Measurements from ENCODE around the gene UBAC1.

Gene UBAC1

DNA sequence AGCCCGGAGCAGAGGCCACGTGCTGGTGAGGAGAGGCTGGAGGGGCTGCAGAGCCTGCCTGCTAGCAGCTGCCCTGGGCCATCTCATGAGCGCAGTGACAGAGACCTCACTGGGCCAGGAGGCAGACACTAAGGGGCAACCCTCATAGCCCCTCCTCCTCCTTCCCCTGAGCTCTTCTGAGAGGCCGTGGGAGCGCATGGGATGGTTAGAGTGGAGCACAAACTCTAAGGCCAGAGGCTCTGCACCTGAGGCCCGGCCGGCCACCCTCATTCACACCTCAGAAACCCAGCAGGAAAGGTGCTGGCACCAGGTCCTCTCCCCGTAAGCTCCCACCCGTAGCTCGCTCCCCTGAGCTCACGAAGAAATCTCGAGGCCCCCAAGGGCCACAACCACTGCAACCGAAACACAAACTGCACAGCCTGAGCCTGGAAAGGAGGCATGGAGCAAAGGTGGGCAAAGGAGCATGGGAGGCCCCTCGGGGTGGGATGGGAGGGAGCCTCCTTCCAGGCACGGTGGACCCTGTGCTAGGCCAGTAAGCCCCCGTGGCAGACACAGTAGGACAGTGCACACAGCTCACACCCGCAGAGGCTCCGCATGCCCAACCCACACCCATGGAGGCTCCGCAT is 71.5 kb downstream of the UBAC1 start:
- Histone ChIP-seq H3K4me3 (no peak overlapping the region), H3K4me1 (peaks cover 0 to 61% (median 31%) of the 10 kb centered on the region in 4 donors), H3K27ac (no peak overlapping the region), H3K27me3 (no peaks in the 10 kb centered on the region), H3K9me3 (no peaks in the 10 kb centered on the region), H3K36me3 (no peaks in the 10 kb centered on the region)
- TF ChIP-seq, protein P1, sequence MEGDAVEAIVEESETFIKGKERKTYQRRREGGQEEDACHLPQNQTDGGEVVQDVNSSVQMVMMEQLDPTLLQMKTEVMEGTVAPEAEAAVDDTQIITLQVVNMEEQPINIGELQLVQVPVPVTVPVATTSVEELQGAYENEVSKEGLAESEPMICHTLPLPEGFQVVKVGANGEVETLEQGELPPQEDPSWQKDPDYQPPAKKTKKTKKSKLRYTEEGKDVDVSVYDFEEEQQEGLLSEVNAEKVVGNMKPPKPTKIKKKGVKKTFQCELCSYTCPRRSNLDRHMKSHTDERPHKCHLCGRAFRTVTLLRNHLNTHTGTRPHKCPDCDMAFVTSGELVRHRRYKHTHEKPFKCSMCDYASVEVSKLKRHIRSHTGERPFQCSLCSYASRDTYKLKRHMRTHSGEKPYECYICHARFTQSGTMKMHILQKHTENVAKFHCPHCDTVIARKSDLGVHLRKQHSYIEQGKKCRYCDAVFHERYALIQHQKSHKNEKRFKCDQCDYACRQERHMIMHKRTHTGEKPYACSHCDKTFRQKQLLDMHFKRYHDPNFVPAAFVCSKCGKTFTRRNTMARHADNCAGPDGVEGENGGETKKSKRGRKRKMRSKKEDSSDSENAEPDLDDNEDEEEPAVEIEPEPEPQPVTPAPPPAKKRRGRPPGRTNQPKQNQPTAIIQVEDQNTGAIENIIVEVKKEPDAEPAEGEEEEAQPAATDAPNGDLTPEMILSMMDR (IDR thresholded peaks at IDR 0.05) = no peak
- no peak for DNase-seq
- intact Hi-C loops (cut with DNase I; ENCODE audit: low total_unique reads) = loop anchor here (10.0 kb wide), 1 partner anchor 735 kb away; no protein-coding TSS in a partner anchor

DNA sequence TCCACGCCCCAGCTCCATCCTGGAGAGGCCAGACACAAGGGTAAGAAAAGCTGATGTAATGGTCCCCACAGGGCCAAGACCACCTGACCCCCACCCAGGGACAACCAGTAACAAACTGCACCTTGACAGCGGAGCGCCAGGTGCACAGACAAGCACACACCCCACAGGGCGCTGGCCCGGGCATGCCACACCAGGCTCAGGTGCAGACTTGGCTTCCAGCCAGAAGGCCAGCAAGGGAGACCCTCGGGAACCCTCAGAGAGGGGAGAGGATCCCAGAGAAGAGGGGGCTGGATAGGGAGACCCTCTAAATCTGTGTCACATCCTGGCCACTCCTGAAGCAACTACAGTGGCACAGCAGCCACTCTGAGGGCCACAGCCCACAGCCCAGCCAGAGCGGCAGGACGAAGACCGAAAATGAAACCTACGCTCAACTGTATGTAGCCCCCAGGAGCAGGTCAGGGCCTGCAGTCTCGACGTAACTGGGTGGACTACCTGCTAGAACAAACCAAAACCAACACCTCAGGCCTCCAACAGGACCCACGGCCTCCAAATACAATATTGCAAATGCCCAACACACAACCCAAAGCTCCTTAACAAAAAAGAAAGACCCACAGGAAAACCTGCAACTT is 72.3 kb downstream of the UBAC1 start:
- intact Hi-C loops (cut with DNase I; ENCODE audit: low total_unique reads) = no loop called here
- Histone ChIP-seq H3K4me1 (peaks cover 0 to 57% (median 31%) of the 10 kb centered on the region in 4 donors), H3K36me3 (no peaks in the 10 kb centered on the region), H3K9me3 (no peaks in the 10 kb centered on the region), H3K27ac (no peak overlapping the region), H3K4me3 (no peak overlapping the region), H3K27me3 (no peaks in the 10 kb centered on the region)
- DNase-seq = no peak
- TF ChIP-seq, protein P1 (IDR thresholded peaks at IDR 0.05) = no peak

DNA sequence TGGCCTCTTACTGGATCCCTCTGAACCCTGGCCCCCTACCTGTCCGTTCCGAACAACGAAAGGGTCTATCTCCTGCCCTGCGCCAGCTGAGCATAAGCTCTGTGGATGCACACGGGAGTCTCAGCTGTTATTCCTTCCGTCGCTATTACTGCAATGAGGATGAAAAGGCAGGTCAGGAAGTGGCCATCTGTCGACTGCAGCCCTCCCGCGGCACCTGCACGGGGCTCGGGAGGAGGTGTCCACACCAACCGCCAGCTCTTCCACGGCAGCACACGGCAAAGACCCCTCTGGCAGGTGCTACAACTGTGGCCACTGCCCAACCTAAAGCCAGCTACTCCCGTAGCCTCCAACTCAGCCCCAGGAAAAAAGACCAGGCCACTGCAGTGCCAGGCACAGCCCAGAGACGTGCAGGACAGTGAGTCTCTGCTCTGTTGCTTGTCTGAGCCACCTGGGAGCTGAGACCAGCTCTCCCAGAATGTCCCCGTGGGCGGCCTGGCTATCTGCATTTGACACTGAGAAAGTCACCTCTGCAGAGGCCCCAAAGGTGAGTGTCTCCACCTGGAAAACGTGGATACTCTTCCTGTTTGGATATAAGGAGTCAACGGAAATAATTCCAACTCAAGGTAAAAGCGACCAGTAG is 72.9 kb downstream of the UBAC1 start:
- no peak overlapping the region for H3K4me3 ChIP-seq

GRCh38 chr9:135887585-135888050 is 73.6 kb downstream of the UBAC1 start:
- H3K9me3 ChIP-seq = no peaks in the 10 kb centered on the region
- no peak overlapping the region for H3K27ac ChIP-seq
- H3K4me1 ChIP-seq = peaks cover 0 to 57% (median 31%) of the 10 kb centered on the region in 4 donors
- H3K4me3 ChIP-seq = no peak overlapping the region
- intact Hi-C loops (cut with DNase I; ENCODE audit: low total_unique reads) = no loop called here
- peaks cover 0 to 2% (median 0%) of the 10 kb centered on the region in 3 donors for H3K36me3 ChIP-seq
- TF ChIP-seq, protein P1 (IDR thresholded peaks at IDR 0.05) = no peak
- no peaks in the 10 kb centered on the region for H3K27me3 ChIP-seq
- DNase-seq = no peak

More for the DNA sequence above, 72.9 kb downstream of the UBAC1 start:
- intact Hi-C loops (cut with DNase I; ENCODE audit: low total_unique reads) = no loop called here
- TF ChIP-seq, protein P1 (IDR thresholded peaks at IDR 0.05) = no peak
- no peaks in the 10 kb centered on the region for H3K27me3 ChIP-seq
- no peaks in the 10 kb centered on the region for H3K36me3 ChIP-seq
- peaks cover 0 to 57% (median 31%) of the 10 kb centered on the region in 4 donors for H3K4me1 ChIP-seq
- no peak for DNase-seq
- no peak overlapping the region for H3K27ac ChIP-seq
- no peaks in the 10 kb centered on the region for H3K9me3 ChIP-seq

DNA sequence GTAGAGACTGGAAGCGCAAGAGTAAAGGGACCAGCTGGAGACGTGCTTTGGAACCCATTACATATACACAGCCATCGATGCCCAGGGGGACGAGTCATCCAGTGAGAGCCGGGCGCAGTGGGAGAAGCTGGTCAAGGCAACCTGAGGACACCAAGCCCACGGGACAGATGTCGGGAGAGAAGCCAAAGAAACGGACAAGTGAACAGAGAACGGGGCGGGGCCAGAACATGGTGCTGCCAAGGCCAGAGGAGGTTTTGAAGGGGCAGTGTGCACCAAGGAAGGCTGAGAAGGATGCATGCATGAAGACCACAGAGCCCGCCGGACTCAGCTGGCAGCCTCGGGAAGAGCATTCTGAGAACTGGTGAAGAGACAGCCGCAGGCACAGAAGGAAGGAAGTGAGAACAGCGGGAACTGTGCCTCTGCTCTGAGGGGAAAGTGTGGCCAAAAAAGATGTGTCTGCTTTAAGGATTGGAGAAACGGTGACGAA is 74.1 kb downstream of the UBAC1 start:
- intact Hi-C loops (cut with DNase I; ENCODE audit: low total_unique reads) = no loop called here
- Histone ChIP-seq H3K4me1 (peaks cover 0 to 57% (median 31%) of the 10 kb centered on the region in 4 donors), H3K4me3 (no peak overlapping the region), H3K27ac (no peak overlapping the region), H3K36me3 (peaks cover 0 to 7% (median 0%) of the 10 kb centered on the region in 3 donors), H3K9me3 (no peaks in the 10 kb centered on the region), H3K27me3 (no peaks in the 10 kb centered on the region)
- DNase-seq = no peak
- TF ChIP-seq, protein P1 (IDR thresholded peaks at IDR 0.05) = no peak
